HG03342 (cell line): ENCODE data around the gene PRSS36.
A peak's percentile ranks its signal among the peaks of the same experiment; 100 is the strongest.
"Not testable (repeated sequence)": the region's sequence is repeated elsewhere in the genome, so short reads cannot be mapped to it uniquely, and the experiment has no call there.

Experiments
- ATAC-seq: cut with Tn5 transposase; IDR thresholded peaks from one replicate; pipeline ENCODE4 v1.9.1; 2021; ENCODE audit warnings: mild to moderate bottlenecking, moderate library complexity; ENCODE audit not compliant: unreplicated experiment

PRSS36 gene

DNA sequence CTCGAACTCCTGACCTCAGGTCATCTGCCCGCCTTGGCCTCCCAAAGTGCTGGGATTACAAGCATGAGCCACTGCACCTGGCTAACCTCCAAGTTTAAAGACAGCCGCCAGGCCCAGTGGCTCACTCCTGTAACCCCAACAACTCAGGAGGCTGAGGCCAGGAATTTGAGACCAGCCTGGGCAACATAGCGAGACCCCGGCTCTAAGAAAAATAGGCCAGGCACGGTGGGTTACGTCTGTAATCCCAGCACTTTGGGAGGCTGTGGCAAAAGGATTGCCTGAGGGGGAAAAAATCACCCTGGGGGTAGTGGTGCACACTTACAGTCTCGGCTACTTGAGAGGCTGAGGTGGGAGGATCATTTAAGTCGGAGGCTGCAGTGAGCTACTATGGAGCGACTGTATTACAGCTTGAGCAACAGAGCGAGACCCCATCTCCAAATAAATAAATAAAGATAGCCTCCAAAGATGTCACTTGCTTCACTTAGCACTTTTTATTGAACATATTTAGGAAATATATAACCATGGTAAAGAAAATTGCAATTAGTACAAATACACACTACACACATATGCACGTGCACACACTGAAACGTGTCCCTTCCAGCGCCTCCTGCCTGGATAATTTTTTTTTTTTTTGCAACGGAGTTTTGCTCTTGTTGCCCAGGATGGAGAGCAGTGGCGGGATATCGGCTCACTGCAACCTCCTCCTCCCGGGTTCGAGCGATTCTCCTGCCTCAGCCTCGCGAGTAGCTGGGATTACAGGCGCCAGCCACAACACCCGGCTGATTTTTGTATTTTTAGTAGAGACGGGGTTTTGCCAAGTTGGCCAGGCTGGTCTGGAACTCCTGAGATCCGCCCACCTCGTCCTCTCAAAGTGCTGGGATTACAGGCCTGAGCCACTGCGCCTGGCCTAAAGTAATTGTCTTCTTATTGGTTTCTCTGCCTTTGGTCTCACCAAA lies 43.1 kb downstream of the PRSS36 start:
- no peak for ATAC-seq

DNA sequence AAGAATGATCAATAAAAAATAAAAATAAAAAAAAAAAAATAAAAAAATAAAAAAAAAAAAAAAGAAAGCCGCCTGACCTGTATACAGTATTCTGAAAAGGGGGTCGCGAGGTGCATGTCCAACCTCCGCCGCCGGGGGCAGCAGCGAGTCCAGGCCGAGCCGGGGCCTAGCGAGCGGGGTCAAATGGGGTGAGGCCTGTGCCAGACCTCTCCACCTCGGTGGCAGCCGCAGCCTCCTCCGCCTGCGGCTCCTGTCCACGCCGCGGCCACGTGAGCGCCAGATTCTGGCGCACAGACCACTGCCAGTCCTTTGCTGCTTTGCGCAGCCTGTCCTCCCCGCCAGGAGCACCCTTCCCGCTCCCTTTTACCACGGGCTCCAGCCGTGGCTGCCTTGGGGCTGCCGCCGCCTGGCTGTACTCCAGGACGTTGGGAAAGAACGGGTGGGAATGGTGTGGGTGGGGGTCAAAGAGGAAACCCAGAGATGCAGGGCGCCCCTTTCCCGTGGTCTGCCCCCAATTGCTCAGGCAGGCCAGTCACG lies 44.1 kb downstream of the PRSS36 start:
- peak; percentile 38 for ATAC-seq

DNA sequence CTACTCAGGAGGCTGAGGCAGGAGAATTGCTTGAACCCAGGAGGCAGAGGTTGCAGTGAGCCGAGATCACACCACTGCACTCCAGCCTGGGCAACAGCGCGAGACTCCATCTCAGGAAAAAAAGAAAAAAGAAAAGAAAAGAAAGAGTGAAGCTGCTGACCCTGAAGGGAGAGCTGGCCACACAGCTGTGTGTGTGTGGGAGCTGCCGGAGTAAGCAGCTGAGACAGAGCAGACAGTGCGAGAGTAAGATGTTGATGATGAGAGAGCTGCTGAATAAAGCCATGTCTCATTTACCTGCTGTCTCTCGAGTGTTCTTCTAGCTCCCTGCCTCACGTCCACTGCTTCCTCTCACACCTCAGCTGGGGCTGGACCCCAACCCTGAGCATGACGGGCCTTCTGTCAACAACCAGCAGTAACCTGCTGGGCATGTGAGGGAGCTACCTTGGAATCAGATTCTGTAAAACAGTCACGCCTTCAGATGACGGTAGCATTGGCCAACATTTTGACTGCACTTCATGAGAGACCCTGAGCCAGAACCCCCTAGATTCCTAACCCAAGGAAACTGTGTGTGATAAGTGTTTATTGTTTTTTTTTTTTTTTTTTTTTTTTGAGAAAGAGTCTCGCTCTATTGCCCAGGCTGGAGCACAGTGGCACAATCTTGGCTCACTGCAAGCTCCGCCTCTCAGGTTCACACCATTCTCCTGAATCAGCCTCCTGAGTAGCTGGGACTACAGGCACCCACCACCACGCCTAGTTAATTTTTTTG lies 48.8 kb downstream of the PRSS36 start:
- ATAC-seq = not testable (repeated sequence)

DNA sequence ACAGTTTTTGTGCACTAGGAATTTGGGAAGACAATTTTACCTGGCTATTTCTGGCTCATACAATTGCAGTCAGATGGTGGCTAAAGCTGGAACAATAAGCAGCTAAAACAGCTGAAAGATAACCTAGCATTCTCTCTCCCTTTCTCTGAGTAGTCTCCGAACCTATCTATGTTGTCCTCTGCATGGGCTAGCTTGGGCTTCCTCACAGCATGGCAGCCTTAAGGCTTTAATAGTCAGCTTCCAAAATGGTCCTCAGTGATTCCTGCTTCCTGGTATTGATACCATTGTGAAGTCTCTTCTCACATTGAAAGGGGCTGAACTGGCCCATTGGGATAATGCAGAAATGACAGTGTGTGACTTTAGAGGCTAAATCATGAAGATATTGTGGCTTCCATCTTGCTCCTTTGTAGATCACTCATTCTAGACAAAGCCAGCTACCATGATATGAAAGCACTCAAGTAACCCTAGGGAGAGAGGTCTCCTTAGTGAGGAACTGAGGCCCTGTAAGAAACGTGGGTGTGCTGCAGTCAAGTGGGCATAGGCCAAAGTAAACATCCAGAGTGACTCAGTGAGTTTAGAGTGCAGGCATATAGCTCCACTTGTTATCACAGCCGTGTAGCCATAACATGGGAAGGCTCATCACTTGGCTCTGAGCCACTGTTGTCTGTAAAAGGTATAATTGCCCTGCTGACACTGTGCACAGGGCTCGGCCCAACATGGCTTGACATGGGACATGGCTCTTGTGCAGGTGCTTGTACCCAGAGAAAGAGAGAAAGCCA lies 49.8 kb downstream of the PRSS36 start:
- no peak for ATAC-seq

DNA sequence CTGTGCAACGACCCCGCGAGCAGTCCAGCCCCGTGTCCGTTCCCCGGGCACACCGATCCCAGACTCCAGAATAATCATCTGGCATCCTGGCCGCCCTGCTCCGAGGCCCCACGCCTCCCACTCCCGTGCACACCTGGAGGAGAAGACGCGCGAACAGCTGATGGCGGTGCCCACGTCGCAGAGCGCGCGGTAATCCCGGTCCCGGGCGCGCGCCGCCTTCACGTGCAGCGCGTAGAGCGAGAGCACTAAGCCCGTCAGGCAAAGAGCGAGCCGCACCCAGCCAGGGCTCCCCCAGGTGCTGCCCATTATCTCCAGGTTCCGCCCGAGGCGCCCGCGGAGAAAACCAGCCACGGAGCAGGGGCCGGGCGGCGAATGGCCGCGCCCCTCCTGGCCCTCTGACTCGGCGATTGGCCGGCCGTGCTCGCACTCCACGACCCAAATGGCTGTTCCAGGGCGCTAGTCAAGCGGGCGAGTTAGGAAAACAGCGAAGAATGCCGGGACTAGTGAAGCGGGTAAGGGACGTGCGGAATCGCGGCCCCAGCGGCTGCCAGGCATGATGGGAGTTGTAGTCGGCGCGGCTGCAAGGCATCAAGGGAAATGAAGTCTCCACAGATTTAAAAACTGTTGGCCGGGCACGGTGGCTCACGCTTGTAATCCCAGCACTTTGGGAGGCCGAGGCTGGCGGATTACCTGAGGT lies 55.3 kb downstream of the PRSS36 start, which contains the start of gene VKORC1:
Gene VKORC1, minus strand, starts transcription at position 374 of the 697 bp plus-strand sequence. Its CDS starts 68 bp downstream, at position 306.
- ATAC-seq = peak; percentile 75

DNA sequence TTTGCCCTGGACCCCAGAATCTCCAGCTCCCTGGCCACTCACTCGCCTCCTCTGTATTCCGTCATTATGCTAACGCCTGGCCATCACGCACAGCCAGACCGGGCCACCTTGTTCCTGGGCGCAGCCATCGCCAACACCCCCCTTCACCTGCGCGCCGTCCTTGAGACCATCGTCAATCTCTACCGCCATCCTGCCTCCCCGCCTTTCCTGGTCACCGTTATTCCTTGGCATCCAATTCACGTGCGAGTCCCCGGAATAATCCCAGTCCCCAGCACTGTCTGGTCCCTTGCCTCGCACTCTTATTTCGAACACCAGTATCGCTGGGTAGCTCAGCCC lies 55.8 kb downstream of the PRSS36 start:
- ATAC-seq = no peak

DNA sequence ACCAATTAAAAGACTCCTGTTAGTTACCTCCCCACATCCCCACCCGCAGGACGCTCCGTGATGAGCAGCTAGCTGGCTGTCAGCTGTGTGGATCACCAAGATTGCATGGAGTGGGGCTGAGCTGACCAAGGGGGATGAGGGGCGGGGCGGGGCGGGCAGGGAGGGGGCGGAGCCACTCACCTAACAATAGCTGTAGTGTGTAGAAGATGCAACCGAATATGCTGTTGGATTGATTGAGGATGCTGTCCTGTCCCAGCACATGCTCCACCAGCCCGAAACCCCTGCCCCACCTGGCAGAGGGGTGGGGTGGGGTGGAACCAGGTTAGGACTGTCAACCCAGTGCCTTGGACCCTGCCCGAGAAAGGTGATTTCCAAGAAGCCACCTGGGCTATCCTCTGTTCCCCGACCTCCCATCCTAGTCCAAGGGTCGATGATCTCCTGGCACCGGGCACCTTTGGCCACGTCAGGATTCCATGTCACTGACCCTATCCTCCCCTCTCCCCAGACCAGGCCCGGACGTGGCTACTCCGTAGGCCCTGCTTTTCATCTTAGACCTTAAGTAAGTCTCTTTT lies 56.6 kb downstream of the PRSS36 start:
- no peak for ATAC-seq

DNA sequence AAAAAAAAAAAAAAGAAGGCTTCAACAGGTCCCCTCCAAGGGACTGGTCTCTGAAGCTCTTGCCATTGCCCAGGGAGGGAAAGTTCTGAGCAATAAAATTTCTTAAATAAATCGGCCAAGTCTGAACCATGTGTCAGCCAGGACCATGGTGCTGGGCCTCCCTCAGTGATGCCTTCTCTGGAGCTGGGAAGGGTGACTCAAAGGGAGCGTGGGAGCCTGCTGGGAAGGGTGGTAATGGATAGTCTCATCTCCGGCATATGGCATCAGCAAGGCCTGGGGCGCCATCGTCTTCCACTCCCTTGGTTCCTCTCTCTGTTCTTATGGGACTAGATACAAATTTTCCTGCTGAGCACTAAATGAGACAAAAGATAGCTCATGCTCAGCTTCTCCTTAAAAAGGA lies 57.5 kb downstream of the PRSS36 start:
- ATAC-seq = no peak

DNA sequence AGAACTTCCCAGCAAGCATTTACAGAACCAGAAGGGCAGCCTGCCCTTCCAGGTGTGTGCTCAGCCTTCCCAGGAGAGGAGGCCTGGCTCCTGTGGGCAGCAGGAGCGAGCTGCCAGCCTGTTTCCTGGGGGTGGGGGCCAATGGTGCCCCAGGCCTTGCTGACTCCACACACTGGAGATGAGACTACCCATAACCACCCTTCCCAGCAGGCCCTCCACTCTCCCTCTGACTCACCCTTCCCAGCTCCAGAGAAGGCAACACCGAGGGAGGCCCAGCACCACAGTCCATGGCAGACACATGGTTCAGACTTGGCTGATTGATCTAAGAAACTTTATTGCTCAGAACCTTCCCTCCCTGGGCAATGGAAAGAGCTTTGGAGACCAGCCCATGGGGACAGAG lies 59.3 kb downstream of the PRSS36 start:
- no peak for ATAC-seq

DNA sequence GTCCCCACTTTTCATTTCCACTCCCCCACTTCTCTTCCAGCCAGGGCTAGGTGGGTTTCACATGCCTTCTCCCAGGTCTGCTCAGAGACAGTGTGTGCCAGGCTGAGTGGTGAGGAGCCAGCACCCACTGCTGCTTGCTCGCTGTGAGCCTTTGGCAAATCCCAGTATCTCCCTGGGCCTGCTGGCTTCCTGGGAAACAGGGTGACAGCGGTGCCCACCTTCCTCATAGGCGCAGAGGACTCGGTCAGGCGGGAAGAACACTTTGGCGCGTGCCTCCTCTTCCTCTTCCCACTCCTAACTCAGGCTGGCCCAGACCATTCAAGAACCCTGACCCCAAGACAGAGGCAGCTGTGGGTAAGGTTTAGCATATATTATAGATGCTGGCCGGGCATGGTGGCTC lies 60.7 kb downstream of the PRSS36 start:
- no peak for ATAC-seq
